Stomach (tissue), 9 donors: Measurements from ENCODE around the gene C12orf60. TPM values are rescaled to one million over a fixed set of nuclear protein-coding genes. Genes with fewer than 3 reads are reported as not detected.

Experiments
- DNase-seq, 2 donors: peaks; one replicate each; pipeline versions ENCODE4 v3.0.0 to v3.0.0-alpha.2; 2013 to 2019
- H3K27ac ChIP-seq, 5 donors: fragments of 200-600 bp in 4 of 5; sonication (generic) in 4 of 5; one replicate each; pipeline ENCODE4 v1.5.1; 2013 to 2019; ENCODE audit warnings: mild to moderate bottlenecking in 1 of 5, moderate library complexity in 1 of 5
- H3K27me3 ChIP-seq, 3 donors: fragments of 200-600 bp; sonication (generic); one replicate each; pipeline ENCODE4 v1.5.1; 2017 to 2019; ENCODE audit warnings: mixed run types in 1 of 3
- H3K36me3 ChIP-seq, 4 donors: fragments of 200-600 bp; sonication (generic); 1 replicate in 3 of 4; 2 replicates in 1 of 4; pipeline ENCODE4 v1.5.1; 2016 to 2019
- H3K4me1 ChIP-seq, 4 donors: fragments of 200-600 bp; sonication (generic); one replicate each; pipeline ENCODE4 v1.5.1; 2016 to 2019
- H3K4me3 ChIP-seq, 4 donors: fragments of 200-600 bp; sonication (generic) in 3 of 4; one replicate each; pipeline ENCODE4 v1.5.1; 2016 to 2019; ENCODE audit warnings: mild to moderate bottlenecking in 1 of 4
- H3K9me3 ChIP-seq, 4 donors: fragments of 200-600 bp; sonication (generic); one replicate each; pipeline ENCODE4 v1.5.1; 2016 to 2019
- EP300 ChIP-seq: sonication (generic); formaldehyde crosslinking; IDR thresholded peaks from one replicate; pipeline ENCODE4 v1.6.1; 2017; ENCODE audit warnings: antibody characterized with exemption
- POLR2A ChIP-seq, 4 donors: fragments of 450-650 bp; IDR thresholded peaks; one replicate each; pipeline ENCODE4 v1.6.1; 2016; ENCODE audit warnings: antibody characterized with exemption in 4 of 4, control low read depth in 2 of 4, mild to moderate bottlenecking in 1 of 4, moderate library complexity in 1 of 4
- POLR2AphosphoS5 ChIP-seq, 3 donors: sonication (generic); formaldehyde crosslinking; IDR thresholded peaks; one replicate each; pipeline ENCODE4 v1.6.1; 2016; ENCODE audit warnings: antibody characterized with exemption in 3 of 3
- WGBS, 5 donors: extraction: QIAGEN DNeasy Blood & Tissue Kit in 3 of 5; methylation state at CpG; one replicate each; pipeline versions ENCODE4 v1.1.5 to v1.1.7; 2013 to 2018; 5-methylcytosine and 5-hydroxymethylcytosine counted together
- intact Hi-C: fragments of 100-400 bp; cut with DNase I; formaldehyde crosslinking; loops from one replicate; pipeline ENCODE4 v1.15.1; 2023; ENCODE audit warnings: low total_unique reads
- polyA plus RNA-seq, 3 donors: library from polyadenylated mRNA; stranded (reverse); fragments of 200-250 nt; gene quantifications; one replicate each; pipeline ENCODE4 v1.2.3, GENCODE V29; 2013
- total RNA-seq, 5 donors: library from RNA; depleted of rRNA; stranded (reverse); fragments of >200 nt; gene quantifications; one replicate each; pipeline versions ENCODE4 v1.1.0 to v1.2.3, GENCODE V29; 2014 to 2016
- TF ChIP-seq, protein P1 (sequence below), 7 experiments: fragments of 450-650 bp in 4 of 7; fragments of 200-600 bp in 3 of 7; sonication (generic) in 3 of 7; IDR thresholded peaks; one replicate each; pipeline ENCODE4 v1.5.1; 2016 to 2019; ENCODE audit warnings: antibody characterized with exemption in 7 of 7, control low read depth in 2 of 7, mild to moderate bottlenecking in 1 of 7
- donor health status: healthy with polysubstance abuse.
- donor health status: Bipolar disorder and iron deficiency.
- donor health status: healthy.

The C12orf60 gene
- total and polyA plus RNA-seq, 8 donors, result 1.0 to 3.1 (median 1.4) TPM; not detected in 2

DNA sequence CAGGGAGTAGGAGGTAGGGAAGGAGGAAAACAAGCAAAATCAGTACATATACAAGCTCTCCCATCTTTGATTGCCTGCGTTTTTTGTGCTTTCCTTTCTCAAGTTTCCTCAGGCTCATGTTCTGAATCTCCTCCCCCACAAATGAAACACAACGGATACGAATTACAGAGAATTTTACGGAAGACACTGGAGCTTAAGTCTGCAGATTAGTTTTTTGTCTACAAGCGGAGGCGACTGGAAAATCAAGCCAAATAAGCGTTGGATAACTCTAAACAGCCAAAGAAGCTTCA, 804 bp upstream of the C12orf60 start:
- intact Hi-C loops, result loop anchor here (2.0 kb wide), 1 partner anchor 32 kb away; a partner anchor contains a TSS

DNA sequence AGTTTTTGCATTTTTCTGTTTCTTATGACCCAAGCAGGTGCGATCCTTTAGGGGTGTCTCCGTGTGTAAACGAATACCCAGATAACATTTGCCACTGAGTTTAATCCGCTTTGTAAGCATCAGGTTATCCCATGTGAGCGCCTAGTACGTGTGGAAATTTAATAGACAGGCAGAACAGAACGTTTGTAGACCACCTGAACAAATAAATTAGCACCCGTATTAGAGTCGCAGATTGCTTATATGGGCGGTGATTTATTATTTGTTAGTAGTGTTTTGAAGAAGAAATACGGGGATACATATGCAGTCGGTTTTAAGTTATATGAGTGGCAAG, 325 bp downstream of the C12orf60 start:
- peaks cover 11 to 39% (median 23%) of the 10 kb centered on the region in 4 donors for H3K4me1 ChIP-seq
- TF ChIP-seq, protein P1, sequence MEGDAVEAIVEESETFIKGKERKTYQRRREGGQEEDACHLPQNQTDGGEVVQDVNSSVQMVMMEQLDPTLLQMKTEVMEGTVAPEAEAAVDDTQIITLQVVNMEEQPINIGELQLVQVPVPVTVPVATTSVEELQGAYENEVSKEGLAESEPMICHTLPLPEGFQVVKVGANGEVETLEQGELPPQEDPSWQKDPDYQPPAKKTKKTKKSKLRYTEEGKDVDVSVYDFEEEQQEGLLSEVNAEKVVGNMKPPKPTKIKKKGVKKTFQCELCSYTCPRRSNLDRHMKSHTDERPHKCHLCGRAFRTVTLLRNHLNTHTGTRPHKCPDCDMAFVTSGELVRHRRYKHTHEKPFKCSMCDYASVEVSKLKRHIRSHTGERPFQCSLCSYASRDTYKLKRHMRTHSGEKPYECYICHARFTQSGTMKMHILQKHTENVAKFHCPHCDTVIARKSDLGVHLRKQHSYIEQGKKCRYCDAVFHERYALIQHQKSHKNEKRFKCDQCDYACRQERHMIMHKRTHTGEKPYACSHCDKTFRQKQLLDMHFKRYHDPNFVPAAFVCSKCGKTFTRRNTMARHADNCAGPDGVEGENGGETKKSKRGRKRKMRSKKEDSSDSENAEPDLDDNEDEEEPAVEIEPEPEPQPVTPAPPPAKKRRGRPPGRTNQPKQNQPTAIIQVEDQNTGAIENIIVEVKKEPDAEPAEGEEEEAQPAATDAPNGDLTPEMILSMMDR (IDR thresholded peaks at IDR 0.05), result no peak
- TF ChIP-seq POLR2A (IDR thresholded peaks at IDR 0.05) (no peak), EP300 (no peak), POLR2AphosphoS5 (IDR thresholded peaks at IDR 0.05) (no peak)
- peaks cover 5 to 12% (median 10%) of the 10 kb centered on the region in 4 donors for H3K36me3 ChIP-seq
- H3K4me3 ChIP-seq, result peak overlapping the region; percentile 76 to 82 (median 80)
- H3K27ac ChIP-seq, result peak overlapping the region; percentile 69 to 96 (median 93)
- intact Hi-C loops, result loop anchor here (2.0 kb wide), 1 partner anchor 33 kb away; a partner anchor contains a TSS
- 0 to 1% (median 0%) methylated on average over 12 of the region's 12 CpGs for WGBS, 5 donors
- no peaks in the 10 kb centered on the region for H3K27me3 ChIP-seq
- DNase-seq, result no peak
- H3K9me3 ChIP-seq, result no peaks in the 10 kb centered on the region

More for the DNA sequence above, 804 bp upstream of the C12orf60 start:
- DNase-seq, result no peak
- Histone ChIP-seq H3K9me3 (no peaks in the 10 kb centered on the region), H3K27me3 (no peaks in the 10 kb centered on the region), H3K4me1 (peaks cover 11 to 39% (median 23%) of the 10 kb centered on the region in 4 donors), H3K4me3 (peak overlapping the region; percentile 76 to 82 (median 80)), H3K27ac (peak overlapping the region in 4 of 5 donors; percentile 88 to 96 (median 94)), H3K36me3 (peaks cover 5 to 23% (median 22%) of the 10 kb centered on the region in 4 donors)
- TF ChIP-seq, protein P1 (IDR thresholded peaks at IDR 0.05), result no peak
- TF ChIP-seq POLR2AphosphoS5 (IDR thresholded peaks at IDR 0.05) (no peak), POLR2A (IDR thresholded peaks at IDR 0.05) (no peak), EP300 (no peak)
- 0% methylated on average over 7 of the region's 7 CpGs for WGBS, 5 donors

DNA sequence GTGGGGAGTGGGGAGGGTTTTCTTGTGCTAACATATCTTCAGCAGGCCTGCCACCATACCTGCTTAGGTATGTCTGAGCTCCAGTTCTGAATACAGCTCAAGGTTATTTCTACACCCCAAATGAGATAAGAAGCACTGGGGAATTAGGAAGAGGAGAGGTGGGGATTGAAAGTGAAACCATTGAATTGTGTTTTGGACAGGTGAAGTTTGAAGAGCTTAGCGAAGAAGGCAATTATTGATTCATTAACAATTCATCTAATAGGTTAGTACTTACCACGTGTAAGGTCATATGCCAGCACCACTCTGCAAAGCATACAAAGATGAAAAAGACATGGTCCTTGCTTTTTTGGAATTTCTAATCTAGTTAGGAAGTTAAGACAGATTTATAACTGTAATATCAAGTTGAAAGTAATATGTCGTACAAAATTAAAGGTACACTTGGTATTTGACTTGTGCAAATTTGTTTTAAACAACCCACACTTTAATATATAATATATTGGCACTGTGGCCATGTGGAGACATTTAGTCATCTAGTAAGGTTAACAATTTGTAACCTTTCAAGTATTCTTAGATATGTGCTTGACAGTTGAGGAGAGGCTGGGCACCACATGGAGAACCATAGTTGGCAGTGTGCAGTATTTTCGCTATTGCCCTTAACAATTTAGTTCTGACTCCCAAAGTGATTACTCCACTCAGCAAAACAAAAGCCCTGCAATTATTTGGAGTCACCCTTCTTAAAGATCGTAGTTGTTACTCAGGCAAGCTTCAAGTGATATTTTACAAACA, 6.9 kb downstream of the C12orf60 start:
- intact Hi-C loops, result no loop called here
- Histone ChIP-seq H3K4me3 (no peak overlapping the region), H3K27ac (no peak overlapping the region)

DNA sequence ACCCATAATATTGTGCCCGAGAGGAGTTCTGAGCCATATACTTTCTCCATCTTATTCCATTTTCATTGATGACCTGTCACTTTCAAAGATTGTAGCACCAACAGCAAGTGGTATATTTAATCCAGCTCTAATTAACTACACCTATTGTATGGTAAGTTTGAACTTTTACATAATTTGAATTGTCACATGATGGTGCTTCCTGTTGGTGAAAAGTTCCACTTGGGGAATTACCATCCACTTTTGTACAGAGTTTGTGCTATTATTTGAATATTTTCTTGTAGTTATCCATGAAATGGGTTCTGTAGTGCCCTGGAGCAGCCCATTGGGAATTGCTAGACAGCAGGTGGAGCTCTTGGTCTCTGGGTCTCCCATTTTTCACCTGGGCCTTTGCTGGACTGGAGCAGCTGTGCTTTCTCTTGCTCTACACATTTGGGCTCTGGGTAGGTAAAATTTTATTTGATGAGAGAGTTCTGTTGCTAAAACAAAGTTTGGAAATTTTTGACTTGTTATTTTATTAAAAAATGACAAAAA, 7.5 kb downstream of the C12orf60 start:
- no peaks in the 10 kb centered on the region for H3K4me1 ChIP-seq
- H3K9me3 ChIP-seq, result no peaks in the 10 kb centered on the region
- H3K4me3 ChIP-seq, result no peak overlapping the region
- H3K27ac ChIP-seq, result no peak overlapping the region
- WGBS, 5 donors, result 95 to 100% (median 96%) methylated on average over 1 of the region's 1 CpG
- no peaks in the 10 kb centered on the region for H3K27me3 ChIP-seq
- intact Hi-C loops, result no loop called here
- no peaks in the 10 kb centered on the region for H3K36me3 ChIP-seq
- DNase-seq, result peak in 1 of 2 donors; percentile 31
- TF ChIP-seq EP300 (no peak), POLR2AphosphoS5 (IDR thresholded peaks at IDR 0.05) (no peak), POLR2A (IDR thresholded peaks at IDR 0.05) (no peak)
- TF ChIP-seq, protein P1 (IDR thresholded peaks at IDR 0.05), result no peak

More for the DNA sequence above, 6.9 kb downstream of the C12orf60 start:
- Histone ChIP-seq H3K36me3 (no peaks in the 10 kb centered on the region), H3K27me3 (no peaks in the 10 kb centered on the region), H3K4me1 (no peaks in the 10 kb centered on the region), H3K9me3 (no peaks in the 10 kb centered on the region)
- 78 to 85% (median 83%) methylated on average over 5 of the region's 5 CpGs for WGBS, 5 donors
- TF ChIP-seq EP300, result no peak
- no peak for DNase-seq

DNA sequence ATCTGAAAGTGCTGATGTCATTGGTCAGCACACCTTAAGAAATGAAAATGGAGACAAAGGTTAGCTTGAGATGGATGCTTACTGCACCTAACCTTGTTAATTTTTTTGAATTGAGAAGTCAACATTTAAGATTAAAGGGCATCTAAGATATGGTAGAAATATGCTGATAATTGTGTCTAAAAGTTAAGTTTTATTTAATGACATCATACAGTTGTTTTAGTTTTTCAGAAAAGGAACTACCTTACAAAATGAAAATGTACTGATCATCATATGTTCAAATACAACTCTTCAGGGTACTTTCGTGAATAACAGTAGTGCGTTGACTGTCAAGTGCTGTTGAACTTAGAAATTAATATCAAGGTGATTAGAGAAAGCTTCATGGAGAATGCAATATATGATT, 8.0 kb downstream of the C12orf60 start:
- no peaks in the 10 kb centered on the region for H3K27me3 ChIP-seq
- intact Hi-C loops, result no loop called here
- H3K9me3 ChIP-seq, result no peaks in the 10 kb centered on the region
- H3K4me1 ChIP-seq, result no peaks in the 10 kb centered on the region
- no peak overlapping the region for H3K27ac ChIP-seq
- no peaks in the 10 kb centered on the region for H3K36me3 ChIP-seq
- no peak for TF ChIP-seq POLR2A (IDR thresholded peaks at IDR 0.05)
- TF ChIP-seq, protein P1 (IDR thresholded peaks at IDR 0.05), result no peak
- no peak for TF ChIP-seq POLR2AphosphoS5 (IDR thresholded peaks at IDR 0.05)
- TF ChIP-seq EP300, result no peak
- no peak overlapping the region for H3K4me3 ChIP-seq
- 91 to 98% (median 96%) methylated on average over 2 of the region's 2 CpGs for WGBS, 5 donors
- no peak for DNase-seq
